Naive B cell (primary cell): ENCODE measurements around the gene OTOG. TPM values are rescaled to one million over a fixed set of nuclear protein-coding genes. Genes with fewer than 3 reads are reported as not detected.

ENCODE experiments used
- ATAC-seq, 2 donors: fragments of 150-1000 bp; cut with Tn5 transposase; 2 replicates each; pipeline ENCODE4 v1.10.0; 2021; ENCODE audit warnings: low read depth in 2 of 2, mild to moderate bottlenecking in 2 of 2, moderate library complexity in 2 of 2
- DNase-seq: peaks from one replicate; pipeline ENCODE4 v3.0.0; 2022
- H3K27ac Mint-ChIP-seq, 6 donors: one replicate each; pipeline ENCODE4 v1.8.0; 2020 to 2022; ENCODE audit warnings: mild to moderate bottlenecking in 6 of 6, mixed read lengths in 6 of 6, moderate library complexity in 5 of 6, inconsistent platforms in 2 of 6
- H3K27me3 Mint-ChIP-seq, 3 donors: one replicate each; pipeline ENCODE4 v1.8.0; 2021 to 2022; ENCODE audit warnings: mixed read lengths in 3 of 3, mild to moderate bottlenecking in 1 of 3
- H3K36me3 Mint-ChIP-seq, 2 donors: one replicate each; pipeline ENCODE4 v1.8.0; 2020 to 2022; ENCODE audit warnings: mixed read lengths in 2 of 2, inconsistent platforms in 1 of 2, mild to moderate bottlenecking in 1 of 2
- H3K4me1 Mint-ChIP-seq, 3 donors: one replicate each; pipeline ENCODE4 v1.8.0; 2020 to 2022; ENCODE audit warnings: mixed read lengths in 3 of 3, inconsistent platforms in 1 of 3, mild to moderate bottlenecking in 1 of 3, moderate library complexity in 1 of 3
- H3K4me3 Mint-ChIP-seq, 8 donors: one replicate each; pipeline ENCODE4 v1.8.0; 2020 to 2022; ENCODE audit warnings: mild to moderate bottlenecking in 8 of 8, mixed read lengths in 8 of 8, moderate library complexity in 8 of 8, inconsistent platforms in 2 of 8
- H3K9me3 Mint-ChIP-seq, 7 donors: one replicate each; pipeline ENCODE4 v1.8.0; 2020 to 2022; ENCODE audit warnings: mixed read lengths in 7 of 7, mild to moderate bottlenecking in 5 of 7, inconsistent platforms in 2 of 7, moderate library complexity in 1 of 7
- polyA plus RNA-seq, 6 donors: library from polyadenylated mRNA; unstranded; fragments of 300-500 nt; fragmentation: Illumina TruSeq; gene quantifications; one replicate each; pipeline ENCODE4 v1.2.3, GENCODE V29; 2021; ENCODE audit warnings: low read depth in 6 of 6

Gene OTOG
- polyA plus RNA-seq, 6 donors from 2014 or later, result not detected

GRCh38 chr11:17694494-17695110 lies 147.5 kb downstream of the OTOG start:
- no peak overlapping the region for H3K27ac Mint-ChIP-seq

DNA sequence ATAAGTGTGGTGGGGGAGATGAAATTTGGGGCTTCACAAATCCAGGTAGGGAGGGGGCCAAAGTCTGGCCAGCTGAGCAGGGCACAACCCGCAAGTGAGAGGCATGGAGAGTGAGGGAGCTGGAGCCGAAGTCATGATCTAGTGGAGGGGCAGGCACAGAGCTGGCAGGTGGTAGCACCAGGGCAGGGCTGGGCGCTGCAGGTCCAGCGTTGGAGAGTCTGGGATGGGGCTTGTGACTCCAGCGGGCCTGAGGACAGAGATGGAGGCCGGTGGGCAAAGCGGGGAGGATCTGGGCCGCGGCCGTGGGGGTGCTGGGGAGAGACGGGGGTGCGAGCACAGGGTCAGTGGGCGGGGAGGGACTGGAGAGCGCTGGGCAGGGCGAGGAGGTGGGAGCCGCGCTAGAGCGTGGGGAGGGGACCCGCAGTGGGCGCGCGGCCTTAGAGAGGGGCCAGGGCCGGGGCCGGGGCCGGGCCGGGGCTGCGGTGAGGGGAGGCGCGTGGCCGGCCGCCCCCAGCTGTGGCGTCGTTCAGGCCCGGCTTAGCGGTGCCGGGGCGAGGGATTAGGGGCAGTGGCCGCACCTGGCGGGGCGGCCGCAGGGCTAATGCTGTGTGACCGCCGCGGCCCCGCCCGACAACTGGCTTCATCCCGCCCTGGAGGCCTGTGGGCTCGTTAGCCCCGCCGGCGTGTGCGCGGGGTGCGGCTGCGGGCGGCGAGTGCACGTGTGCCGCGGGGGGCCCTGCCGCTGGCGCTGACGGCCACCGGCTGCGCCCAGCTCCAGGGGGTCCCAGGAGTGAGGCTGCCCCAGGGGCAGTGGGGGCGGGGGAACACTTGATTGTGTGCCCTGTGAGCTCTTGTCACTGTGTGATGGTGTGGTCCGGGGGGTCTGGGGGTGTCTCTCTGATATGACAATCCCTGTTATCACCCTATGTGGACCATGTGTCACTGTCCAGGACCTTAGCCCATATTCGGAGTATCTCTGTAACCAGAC lies 148.7 kb downstream of the OTOG start:
- Mint-ChIP-seq H3K4me3 (no peak overlapping the region), H3K4me1 (peaks cover 0 to 5% (median 4%) of the 10 kb centered on the region in 3 donors), H3K27ac (no peak overlapping the region), H3K36me3 (peaks cover 0 to 8% of the 10 kb centered on the region in 2 donors), H3K9me3 (peaks cover 0 to 3% (median 0%) of the 10 kb centered on the region in 7 donors), H3K27me3 (peaks cover 46 to 73% (median 63%) of the 10 kb centered on the region in 3 donors)
- ATAC-seq, result no peak
- no peak for DNase-seq

More at GRCh38 chr11:17694494-17695110, 147.5 kb downstream of the OTOG start:
- Mint-ChIP-seq H3K27me3 (peaks cover 46 to 73% (median 63%) of the 10 kb centered on the region in 3 donors), H3K36me3 (peaks cover 0 to 8% of the 10 kb centered on the region in 2 donors), H3K9me3 (peaks cover 0 to 3% (median 0%) of the 10 kb centered on the region in 7 donors), H3K4me1 (peaks cover 0 to 5% (median 4%) of the 10 kb centered on the region in 3 donors), H3K4me3 (no peak overlapping the region)
- DNase-seq (no peak), ATAC-seq (no peak)

GRCh38 chr11:17696741-17697140 lies 149.7 kb downstream of the OTOG start:
- DNase-seq (no peak), ATAC-seq (no peak)
- Mint-ChIP-seq H3K27me3 (peaks cover 49 to 67% (median 59%) of the 10 kb centered on the region in 3 donors), H3K27ac (no peak overlapping the region), H3K4me1 (peaks cover 0 to 5% (median 4%) of the 10 kb centered on the region in 3 donors), H3K9me3 (peaks cover 0 to 3% (median 0%) of the 10 kb centered on the region in 7 donors), H3K36me3 (peaks cover 0 to 8% of the 10 kb centered on the region in 2 donors), H3K4me3 (no peak overlapping the region)

Other genes with a start within 250 kb of the OTOG start
- gene NCR3LG1, start 195.5 kb upstream of the OTOG start, polyA plus RNA-seq, result under 1 TPM in 2 of 6 donors, not detected in 4; 0.19 to 0.20 TPM
- gene KCNJ11, start 158.6 kb upstream of the OTOG start, polyA plus RNA-seq, result under 1 TPM in 2 of 6 donors, not detected in 4; 0.49 to 0.67 TPM
- not detected for gene ABCC8, start 70.4 kb upstream of the OTOG start, polyA plus RNA-seq
- not detected for gene USH1C, start 2.8 kb upstream of the OTOG start, polyA plus RNA-seq
- not detected for gene MYOD1, start 172.3 kb downstream of the OTOG start, polyA plus RNA-seq
- gene KCNC1, start 187.5 kb downstream of the OTOG start, polyA plus RNA-seq, result under 1 TPM in 1 of 6 donors, not detected in 5; 0.13 TPM